A549 (cell line): ENCODE results near the gene EBNA1BP2. TPM values are rescaled to one million over a fixed set of nuclear protein-coding genes. Genes with fewer than 3 reads are reported as not detected.
A peak's percentile ranks its signal among the peaks of the same experiment; 100 is the strongest.
"Not testable (repeated sequence)": the region's sequence is repeated elsewhere in the genome, so short reads cannot be mapped to it uniquely, and the experiment has no call there.

Experiments
- ATAC-seq, 2 experiments: fragments of 200-7000 bp in 1 of 2; fragments of >200 bp in 1 of 2; cut with Nextera tagmentation in 1 of 2; cut with Tn5 transposase in 1 of 2; 3 replicates each; pipeline versions ENCODE4 v1.8.0 to v1.9.1; 2018 to 2020; ENCODE audit warnings: mild to moderate bottlenecking in 1 of 2, moderate library complexity in 1 of 2
- CTCF ChIA-PET: fragments of 300-600 bp; sonication (Branson Sonifier 250); formaldehyde crosslinking; extraction: SDS; loops from one replicate; lab custom pipeline; 2021; ENCODE audit warnings: antibody characterized with exemption, inconsistent platforms; lab: Yijun Ruan, JAX
- POLR2A ChIA-PET: fragments of 350-600 bp; formaldehyde crosslinking; extraction: SDS; loops from one replicate; lab custom pipeline; 2021; ENCODE audit warnings: antibody characterized with exemption, inconsistent platforms; lab: Yijun Ruan, JAX
- DNase-seq, 2 experiments: peaks; one replicate each; pipeline versions ENCODE4 v3.0.0 to v3.0.0-alpha.2; 2011 to 2016; ENCODE audit warnings: low read depth in 1 of 2, low spot score in 1 of 2
- FAIRE-seq: peaks from 2 replicates; lab custom pipeline; 2011; peaks lifted over from hg19 to GRCh38; lab: Jason Lieb, UNC
- H3K27ac ChIP-seq, 2 experiments: fragments of >200 bp; sonication (Bioruptor Twin); formaldehyde crosslinking; 3 replicates each; pipeline ENCODE4 v1.5.1; 2016 to 2017
- H3K4me1 ChIP-seq: fragments of >200 bp; sonication (Bioruptor Twin); formaldehyde crosslinking; 3 replicates; pipeline ENCODE4 v1.6.1; 2016
- H3K4me2 ChIP-seq: fragments of >200 bp; sonication (Bioruptor Twin); formaldehyde crosslinking; 3 replicates; pipeline ENCODE4 v1.6.1; 2016
- H3K4me3 ChIP-seq: fragments of >200 bp; sonication (Bioruptor Twin); formaldehyde crosslinking; 3 replicates; pipeline ENCODE4 v1.5.1; 2016
- H3K9me3 ChIP-seq: fragments of >200 bp; sonication (Bioruptor Twin); formaldehyde crosslinking; 3 replicates; pipeline ENCODE4 v1.6.1; 2016
- CBX2 ChIP-seq: fragments of 200-600 bp; sonication (generic); IDR thresholded peaks from 2 replicates; pipeline ENCODE4 v1.6.1; 2016; ENCODE audit warnings: low read depth, mild to moderate bottlenecking, borderline replicate concordance
- CHD2 ChIP-seq: fragments of 150-350 bp; IDR thresholded peaks from 2 replicates; pipeline ENCODE4 v1.6.1; 2014; ENCODE audit warnings: low read length; ENCODE audit not compliant: partially characterized antibody
- FOSL2 ChIP-seq, 2 experiments: fragments of 450-650 bp in 1 of 2; fragments of >200 bp in 1 of 2; sonication (Bioruptor Twin) in 1 of 2; formaldehyde crosslinking; IDR thresholded peaks; 2 replicates each; pipeline versions ENCODE4 v1.5.0 to v1.6.1; 2016 to 2020; ENCODE audit warnings: mild to moderate bottlenecking in 1 of 2, moderate library complexity in 1 of 2
- GATA3 ChIP-seq: IDR thresholded peaks from 2 replicates; pipeline ENCODE4 v1.6.1; 2012; ENCODE audit warnings: borderline replicate concordance
- HMGXB4 ChIP-seq: fragments of 250-450 bp; sonication (Bioruptor Pico); IDR thresholded peaks from 2 replicates; pipeline ENCODE4 v1.5.0; 2021; ENCODE audit warnings: mild to moderate bottlenecking, moderate library complexity, borderline replicate concordance
- HOXA7 ChIP-seq: fragments of 250-450 bp; sonication (Bioruptor Pico); IDR thresholded peaks from 2 replicates; pipeline ENCODE4 v1.5.0; 2020; ENCODE audit warnings: mild to moderate bottlenecking, moderate library complexity
- JUN ChIP-seq, 2 experiments: fragments of >200 bp; sonication (Bioruptor Twin); formaldehyde crosslinking; IDR thresholded peaks; 2 replicates in 1 of 2; 3 replicates in 1 of 2; pipeline ENCODE4 v1.6.1; 2016 to 2017
- JUNB ChIP-seq: fragments of >200 bp; sonication (Bioruptor Twin); formaldehyde crosslinking; IDR thresholded peaks from 2 replicates; pipeline ENCODE4 v1.6.1; 2016
- KDM5A ChIP-seq: fragments of 200-600 bp; sonication (generic); IDR thresholded peaks from 2 replicates; pipeline ENCODE4 v1.6.1; 2016; ENCODE audit warnings: antibody characterized with exemption, mild to moderate bottlenecking
- MAFK ChIP-seq: fragments of 450-650 bp; IDR thresholded peaks from 2 replicates; pipeline ENCODE4 v1.6.1; 2014; ENCODE audit not compliant: partially characterized antibody
- MAX ChIP-seq: IDR thresholded peaks from 2 replicates; pipeline ENCODE4 v1.6.1; 2012
- PBX3 ChIP-seq: IDR thresholded peaks from 2 replicates; pipeline ENCODE4 v1.6.1; 2012
- PHF8 ChIP-seq: fragments of 200-600 bp; sonication (generic); IDR thresholded peaks from 2 replicates; pipeline ENCODE4 v1.6.1; 2016; ENCODE audit warnings: low read depth, mild to moderate bottlenecking, antibody characterized with exemption, moderate library complexity, borderline replicate concordance
- POLR2A ChIP-seq: IDR thresholded peaks from 2 replicates; pipeline ENCODE4 v1.6.1; 2012; ENCODE audit warnings: mild to moderate bottlenecking, low read length
- REST ChIP-seq: fragments of 200-600 bp; sonication (generic); IDR thresholded peaks from 2 replicates; pipeline ENCODE4 v1.6.1; 2016; ENCODE audit warnings: antibody characterized with exemption, mild to moderate bottlenecking, moderate library complexity
- SREBF2 ChIP-seq: fragments of 450-650 bp; IDR thresholded peaks from 2 replicates; pipeline ENCODE4 v1.6.1; 2014; ENCODE audit warnings: mild to moderate bottlenecking, moderate library complexity
- TP53 ChIP-seq: fragments of 250-450 bp; sonication (Bioruptor Pico); IDR thresholded peaks from 2 replicates; pipeline ENCODE4 v1.5.0; 2021; ENCODE audit warnings: mild to moderate bottlenecking, moderate library complexity
- ZFP36 ChIP-seq: fragments of 450-650 bp; IDR thresholded peaks from 2 replicates; pipeline ENCODE4 v1.6.1; 2014; ENCODE audit warnings: borderline replicate concordance; ENCODE audit not compliant: partially characterized antibody
- ZSCAN20 ChIP-seq: fragments of 250-450 bp; sonication (Bioruptor Pico); IDR thresholded peaks from 2 replicates; pipeline ENCODE4 v1.8.0; 2022; ENCODE audit warnings: mild to moderate bottlenecking, moderate library complexity
- WGBS: methylation state at CpG from one replicate; pipeline ENCODE4 v1.1.6; 2017; ENCODE audit errors: missing lambda C conversion rate; 5-methylcytosine and 5-hydroxymethylcytosine counted together
- polyA plus RNA-seq, 4 experiments: library from polyadenylated mRNA; depleted of rRNA in 3 of 4; stranded (reverse); fragments of >200 nt; fragmentation: RNase III in 1 of 4; extraction: RNeasy Plus Mini Kit Qiagen cat#74134 plus additional on column Dnase treatment in 1 of 4; gene quantifications; 2 replicates in 3 of 4; 3 replicates in 1 of 4; pipeline ENCODE4 v1.2.3, GENCODE V29; 2011 to 2017

The EBNA1BP2 gene
- polyA plus RNA-seq, 2 of the 4 experiments (the other 2 are of a cell fraction), result 109 to 151 TPM

GRCh38 chr1:43217747-43218146 lies 45.7 kb upstream of the EBNA1BP2 start:
- POLR2A ChIA-PET, result no interaction called here
- TF ChIP-seq SREBF2, result no peak
- TF ChIP-seq HOXA7 (CRISPR knock-in tag), result no peak
- no peak for TF ChIP-seq POLR2A
- TF ChIP-seq KDM5A, result no peak
- no peak for TF ChIP-seq ZFP36
- TF ChIP-seq MAFK, result no peak
- TF ChIP-seq JUN (IDR thresholded peaks at IDR 0.05), result no peak
- TF ChIP-seq FOSL2 (IDR thresholded peaks at IDR 0.05), result no peak
- no peak for TF ChIP-seq FOSL2 (CRISPR knock-in tag; IDR thresholded peaks at IDR 0.05)
- TF ChIP-seq, all 56 proteins: peak for 0
- H3K9me3 ChIP-seq, result no peaks in the 10 kb centered on the region
- CTCF ChIA-PET, result no interaction called here
- H3K4me2 ChIP-seq, result no peak overlapping the region
- DNase-seq (no peak), ATAC-seq (no peak), FAIRE-seq (no peak)
- no peak overlapping the region for H3K27ac ChIP-seq
- no peak overlapping the region for H3K4me3 ChIP-seq
- H3K4me1 ChIP-seq, result no peaks in the 10 kb centered on the region
- 81% methylated on average over 10 of the region's 10 CpGs for WGBS

GRCh38 chr1:43214501-43215444 lies 42.7 kb upstream of the EBNA1BP2 start:
- Histone ChIP-seq H3K4me3 (no peak overlapping the region), H3K27ac (no peak overlapping the region), H3K4me1 (no peaks in the 10 kb centered on the region), H3K4me2 (no peak overlapping the region), H3K9me3 (no peaks in the 10 kb centered on the region)
- no peak for ATAC-seq
- WGBS, result 75% methylated on average over 7 of the region's 7 CpGs
- ChIA-PET CTCF (interaction anchor here (1.5 to 3.0 kb wide), 3 partner anchors 9 to 24 kb away, joined by 3 to 21 read pairs (median 4); no protein-coding TSS in a partner anchor), POLR2A (no interaction called here)
- no peak for DNase-seq
- FAIRE-seq, result no peak
- TF ChIP-seq ZSCAN20 (CRISPR knock-in tag) (no peak), HMGXB4 (CRISPR knock-in tag) (no peak), GATA3 (no peak), MAFK (peak; percentile 16), PBX3 (no peak), CHD2 (no peak)

GRCh38 chr1:43208277-43208676 lies 36.2 kb upstream of the EBNA1BP2 start:
- CTCF ChIA-PET, FAIRE-seq, DNase-seq, H3K4me3 ChIP-seq, H3K27ac ChIP-seq, H3K4me2 ChIP-seq, ATAC-seq, H3K9me3 ChIP-seq: not testable (repeated sequence)
- POLR2A ChIA-PET, result interaction anchor here (1.2 to 2.3 kb wide), 2 partner anchors 37 to 140 kb away, joined by 4 to 19 read pairs; partner anchors contain the start of genes CFAP57 and EBNA1BP2
- WGBS, result 94% methylated on average over 8 of the region's 8 CpGs
- H3K4me1 ChIP-seq, result peaks cover 26% of the 10 kb centered on the region

- Histone ChIP-seq H3K4me3 (peak overlapping the region; percentile 23), H3K9me3 (0 out of 3 replicates have a peak, but pooled peaks cover 3% of the 10 kb centered on the region), H3K27ac (peak overlapping the region; percentile 89 to 92), H3K4me2 (peak overlapping the region; percentile 84), H3K4me1 (peaks cover 26% of the 10 kb centered on the region)
- WGBS, result 13% methylated on average over 11 of the region's 12 CpGs
- ChIA-PET CTCF (interaction anchor here (2.4 kb wide), 1 partner anchor 19 kb away, joined by 9 read pairs; no protein-coding TSS in a partner anchor), POLR2A (interaction anchor here (1.0 to 2.3 kb wide), 4 partner anchors 19 to 150 kb away, joined by 4 to 19 read pairs (median 8); partner anchors contain the start of genes CDC20, CFAP57 and EBNA1BP2)
- ATAC-seq (peak; percentile 72 to 80), FAIRE-seq (no peak), DNase-seq (peak; percentile 26 to 71)
- TF ChIP-seq GATA3, result no peak; the same call in 1 of the 2 replicates
- TF ChIP-seq TP53, result peak; percentile 27; the same call in 1 of the 2 replicates
- no peak for TF ChIP-seq CBX2
- no peak for TF ChIP-seq PHF8
- TF ChIP-seq JUN (IDR thresholded peaks at IDR 0.05), result 0 out of 5 replicates have a peak, but pooled peaks of 1 of the 2 experiments have one; percentile 9
- no peak for TF ChIP-seq JUNB
- no peak for TF ChIP-seq REST
- peak; percentile 13; the same call in 1 of the 2 replicates for TF ChIP-seq MAX
Observed at GRCh38 chr1:43207229-43207853, 35.3 kb upstream of the EBNA1BP2 start.
